IPS-18c (cell line): ENCODE results near the gene DMWD.

Experiments used
- H3K4me3 ChIP-seq: 2 replicates; pipeline ENCODE4 v1.7.0; 2013; ENCODE audit warnings: low read depth, mild to moderate bottlenecking, low read length, moderate library complexity; ENCODE audit not compliant: insufficient read depth
- H3K9me3 ChIP-seq: one replicate; pipeline ENCODE4 v1.6.1; 2013; ENCODE audit warnings: mild to moderate bottlenecking, low read length, moderate library complexity; ENCODE audit not compliant: control insufficient read depth, insufficient read depth

DMWD gene

DNA sequence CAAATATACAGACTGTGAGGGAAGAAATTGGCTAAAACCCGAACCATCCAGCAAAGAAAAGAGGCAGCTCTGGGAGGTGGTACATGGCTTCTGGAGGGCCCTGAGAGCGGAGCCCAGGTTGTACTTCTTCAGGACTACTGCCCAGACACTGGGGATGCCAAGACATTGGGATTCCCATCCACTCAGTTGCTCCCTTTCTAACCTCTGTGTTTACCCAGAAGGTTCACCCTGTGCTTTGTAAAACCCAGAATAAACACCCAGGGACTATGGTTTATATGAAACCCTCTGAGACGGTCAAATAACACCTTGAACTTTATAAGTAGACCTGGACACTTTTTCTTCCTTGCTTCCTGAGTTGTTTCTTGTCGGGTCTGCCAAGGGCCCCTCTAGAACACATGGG, 49.7 kb downstream of the DMWD start:
- Histone ChIP-seq H3K4me3 (no peak overlapping the region), H3K9me3 (no peaks in the 10 kb centered on the region)

- H3K9me3 ChIP-seq: no peaks in the 10 kb centered on the region
These were observed 52.9 kb downstream of the DMWD start for GRCh38 chr19:45739498-45740439.

GRCh38 chr19:45733160-45733810, 59.4 kb downstream of the DMWD start, which contains the start of gene MEIOSIN:
Gene MEIOSIN (plus strand): TSS chr19:45733439. CDS start chr19:45735377, 1,938 bp downstream.
- H3K9me3 ChIP-seq: no peaks in the 10 kb centered on the region
- no peak within 1 kb of the TSS for H3K4me3 ChIP-seq

More at GRCh38 chr19:45739498-45740439, 52.9 kb downstream of the DMWD start:
- H3K4me3 ChIP-seq: no peak overlapping the region
